Endothelial cell of umbilical vein (primary cell): Measurements from ENCODE around the gene ITPR1. TPM values are rescaled to one million over a fixed set of nuclear protein-coding genes. Genes with fewer than 3 reads are reported as not detected.

Experiments used
- BruUV-seq: library from RNA; stranded (reverse); fragments of 400-500 nt; replicated peaks from 2 replicates; lab custom pipeline; 2021; lab: Mats Ljungman, UMichigan
- CTCF ChIA-PET: fragments of 300-600, 350-600 bp; sonication (Branson Sonifier 250); formaldehyde crosslinking; loops from one replicate; lab custom pipeline; 2021; ENCODE audit warnings: antibody characterized with exemption, inconsistent platforms; lab: Charles Lee
- POLR2A ChIA-PET: fragments of 300-600, 350-600 bp; sonication (Branson Sonifier 250); formaldehyde crosslinking; loops from one replicate; lab custom pipeline; 2021; ENCODE audit warnings: antibody characterized with exemption, inconsistent platforms; lab: Charles Lee
- DNase-seq: peaks from one replicate; pipeline ENCODE4 v3.0.0-alpha.2; 2011; ENCODE audit warnings: low read depth, low spot score
- FAIRE-seq: peaks from 2 replicates; lab custom pipeline; 2011; peaks lifted over from hg19 to GRCh38; lab: Jason Lieb, UNC
- H2AFZ ChIP-seq: 2 replicates; pipeline ENCODE4 v1.6.0; 2012; ENCODE audit warnings: low read depth, low read length, control low read depth, inconsistent platforms
- H3K27ac ChIP-seq: 2 replicates; pipeline ENCODE4 v1.5.1; 2011; ENCODE audit warnings: low read depth, mild to moderate bottlenecking, control low read depth, low read length, moderate library complexity; ENCODE audit not compliant: insufficient read depth
- H3K27me3 ChIP-seq, 2 experiments: 2 replicates each; pipeline versions ENCODE4 v1.6.0 to v1.6.1; 2011; ENCODE audit warnings: low read length in 2 of 2, mixed read lengths in 1 of 2; ENCODE audit not compliant: control insufficient read depth in 2 of 2, insufficient read depth in 2 of 2
- H3K36me3 ChIP-seq, 2 experiments: 2 replicates in 1 of 2; 3 replicates in 1 of 2; pipeline ENCODE4 v1.5.1; 2011; ENCODE audit warnings: low read length in 2 of 2, mild to moderate bottlenecking in 1 of 2, moderate library complexity in 1 of 2; ENCODE audit not compliant: control insufficient read depth in 2 of 2, insufficient read depth in 2 of 2; ENCODE audit errors: extremely low read depth in 1 of 2
- H3K4me1 ChIP-seq: 3 replicates; pipeline ENCODE4 v1.5.1; 2011; ENCODE audit warnings: mild to moderate bottlenecking, low read length; ENCODE audit not compliant: control insufficient read depth, insufficient read depth; ENCODE audit errors: extremely low read depth
- H3K4me2 ChIP-seq: 2 replicates; pipeline ENCODE4 v1.6.1; 2011; ENCODE audit warnings: low read length, control low read depth, mixed read lengths; ENCODE audit not compliant: insufficient read depth
- H3K4me3 ChIP-seq, 3 experiments: fragments of 200-600 bp in 1 of 3; sonication (generic), shearing (Covaris generic) in 1 of 3; replicated peaks in 1 of 3; 2 replicates each; pipeline ENCODE4 v1.5.1; 2011 to 2016; ENCODE audit warnings: control low read depth in 3 of 3, low read length in 3 of 3, mild to moderate bottlenecking in 2 of 3, inconsistent platforms in 1 of 3, low read depth in 1 of 3, moderate library complexity in 1 of 3; ENCODE audit not compliant: insufficient read depth in 1 of 3
- H3K79me2 ChIP-seq: 2 replicates; pipeline ENCODE4 v1.6.0; 2012; ENCODE audit warnings: low read length, inconsistent platforms; ENCODE audit not compliant: control insufficient read depth, insufficient read depth
- H3K9ac ChIP-seq: replicated peaks from 2 replicates; pipeline ENCODE3; 2011; ENCODE audit warnings: low read length, control low read depth; ENCODE audit not compliant: insufficient read depth; ENCODE audit errors: extremely low read depth
- H3K9me1 ChIP-seq: replicated peaks from 3 replicates; pipeline ENCODE4 v1.6.0; 2011; ENCODE audit warnings: mild to moderate bottlenecking, low read length; ENCODE audit not compliant: control insufficient read depth, insufficient read depth; ENCODE audit errors: extremely low read depth
- H3K9me3 ChIP-seq: replicated peaks from 2 replicates; pipeline ENCODE4 v1.5.1; 2012; ENCODE audit warnings: low read length, inconsistent platforms; ENCODE audit not compliant: control insufficient read depth, insufficient read depth
- H4K20me1 ChIP-seq: replicated peaks from 2 replicates; pipeline ENCODE3; 2011; ENCODE audit warnings: mild to moderate bottlenecking, low read length; ENCODE audit not compliant: control insufficient read depth, insufficient read depth; ENCODE audit errors: extremely low read depth
- CTCF ChIP-seq, 2 donors: IDR thresholded peaks; 1 replicate in 1 of 2; 2 replicates in 1 of 2; pipeline ENCODE4 v1.5.1; 2011; ENCODE audit warnings: low read length in 2 of 2, mild to moderate bottlenecking in 2 of 2, moderate library complexity in 2 of 2, control low read depth in 1 of 2, inconsistent platforms in 1 of 2, low read depth in 1 of 2; ENCODE audit not compliant: insufficient read depth in 1 of 2; ENCODE audit errors: extremely low read depth in 1 of 2
- EZH2 ChIP-seq: IDR thresholded peaks from 2 replicates; pipeline ENCODE4 v1.6.1; 2012; ENCODE audit warnings: borderline replicate concordance, low read depth, mild to moderate bottlenecking, moderate library complexity, low read length, inconsistent platforms; ENCODE audit not compliant: severe bottlenecking
- FOS ChIP-seq: IDR thresholded peaks from 2 replicates; pipeline ENCODE4 v1.6.1; 2011; ENCODE audit warnings: mild to moderate bottlenecking, low read length, moderate library complexity, borderline replicate concordance; ENCODE audit not compliant: insufficient read depth
- GATA2 ChIP-seq: IDR thresholded peaks from 2 replicates; pipeline ENCODE4 v1.7.0; 2011; ENCODE audit warnings: low read depth, mild to moderate bottlenecking, moderate library complexity, mixed read lengths, low read length; ENCODE audit not compliant: insufficient read length, insufficient read depth
- JUN ChIP-seq: IDR thresholded peaks from 2 replicates; pipeline ENCODE4 v1.6.1; 2011; ENCODE audit warnings: borderline replicate concordance, low read depth; ENCODE audit not compliant: insufficient read length, insufficient read depth
- MAX ChIP-seq: IDR thresholded peaks from 2 replicates; pipeline ENCODE4 v1.6.1; 2011; ENCODE audit not compliant: insufficient read depth, insufficient read length
- MYC ChIP-seq: IDR thresholded peaks from one replicate; pipeline ENCODE4 v1.6.1; 2011; ENCODE audit warnings: mild to moderate bottlenecking, low read depth, low read length
- POLR2A ChIP-seq: IDR thresholded peaks from 2 replicates; pipeline ENCODE4 v1.6.1; 2012; ENCODE audit warnings: low read depth, mild to moderate bottlenecking, control low read depth, low read length
- POLR2AphosphoS5 ChIP-seq: IDR thresholded peaks from 2 replicates; pipeline ENCODE4 v1.6.1; 2012; ENCODE audit warnings: low read depth, mild to moderate bottlenecking, control low read depth, low read length, moderate library complexity; ENCODE audit not compliant: insufficient read depth
- dilution Hi-C: fragments of 300-500 bp; cut with MboI; formaldehyde crosslinking; loops from one replicate; pipeline ENCODE4 v1.15.0; 2019; ENCODE audit warnings: low sequenced_read_pairs; ENCODE audit not compliant: extremely low pct_ligation_motif_present
- intact Hi-C: fragments of 100-400 bp; cut with micrococcal nuclease; formaldehyde crosslinking; loops from one replicate; pipeline ENCODE4 v1.10.0; 2022
- polyA plus RNA-seq, 4 experiments: library from polyadenylated mRNA; depleted of rRNA in 3 of 4; stranded (reverse) in 3 of 4; unstranded in 1 of 4; fragments of >200 nt; gene quantifications; 2 replicates each; pipeline versions ENCODE4 v1.2.1 to v1.2.3, GENCODE V29; 2011 to 2012; ENCODE audit warnings: missing spikeins in 1 of 4
- total RNA-seq: library from RNA; stranded (reverse); gene quantifications from 2 replicates; pipeline ENCODE4 v1.2.3, GENCODE V29; 2021

Gene ITPR1
- total and polyA plus RNA-seq, 2 donors (not counting 3 experiments of a cell fraction or from before 2014, with no cell fraction given), result 5.1 to 16.1 TPM

- no peak overlapping the region for H3K4me3 ChIP-seq
- no peaks in the 10 kb centered on the region for H3K9me3 ChIP-seq
- no peak overlapping the region for H3K27ac ChIP-seq
- dilution Hi-C loops (no loop called here), intact Hi-C loops (no loop called here)
- H3K4me1 ChIP-seq, result peaks cover 7% of the 10 kb centered on the region
- H3K79me2 ChIP-seq, result no peaks in the 10 kb centered on the region
- CTCF ChIA-PET, result no interaction called here
- no peak for FAIRE-seq
- H3K27me3 ChIP-seq, result no peaks in the 10 kb centered on the region
- no peak overlapping the region for H2AFZ ChIP-seq
- no peaks in the 10 kb centered on the region for H4K20me1 ChIP-seq
- no TSS peak for BruUV-seq
- DNase-seq, result no peak
- H3K9me1 ChIP-seq, result no peaks in the 10 kb centered on the region
- H3K4me2 ChIP-seq, result no peak overlapping the region
- POLR2A ChIA-PET, result no interaction called here
- H3K36me3 ChIP-seq, result no peaks in the 10 kb centered on the region
- TF ChIP-seq JUN (no peak), CTCF (IDR thresholded peaks at IDR 0.05; ENCODE audit: extremely low read depth in 1 of 2, insufficient read depth in 1 of 2, low read depth in 1 of 2, low read length in 2 of 2) (no peak), MYC (no peak)
- no peak overlapping the region for H3K9ac ChIP-seq
These were observed 32.5 kb downstream of the ITPR1 start for GRCh38 chr3:4525560-4526223.

- H3K4me2 ChIP-seq, result no peak overlapping the region
- BruUV-seq, result no TSS peak
- ChIA-PET CTCF (interaction anchor here (1.2 to 1.5 kb wide), 2 partner anchors 8 to 35 kb away, joined by 4 read pairs; partner anchors contain the start of gene ITPR1), POLR2A (no interaction called here)
- TF ChIP-seq JUN (no peak), MAX (no peak), CTCF (IDR thresholded peaks at IDR 0.05; ENCODE audit: extremely low read depth in 1 of 2, insufficient read depth in 1 of 2, low read depth in 1 of 2, low read length in 2 of 2) (no peak), POLR2AphosphoS5 (no peak), FOS (no peak), EZH2 (no peak), POLR2A (no peak), MYC (no peak), GATA2 (no peak)
- dilution Hi-C loops (no loop called here), intact Hi-C loops (no loop called here)
- no peak overlapping the region for H3K9ac ChIP-seq
- H2AFZ ChIP-seq, result no peak overlapping the region
- H3K79me2 ChIP-seq, result no peaks in the 10 kb centered on the region
- no peaks in the 10 kb centered on the region for H3K27me3 ChIP-seq
- FAIRE-seq (no peak), DNase-seq (no peak)
- no peaks in the 10 kb centered on the region for H4K20me1 ChIP-seq
- H3K4me1 ChIP-seq, result peaks cover 12% of the 10 kb centered on the region
- no peak overlapping the region for H3K27ac ChIP-seq
- H3K36me3 ChIP-seq, result no peaks in the 10 kb centered on the region
- no peaks in the 10 kb centered on the region for H3K9me1 ChIP-seq
- H3K4me3 ChIP-seq, result no peak overlapping the region
- H3K9me3 ChIP-seq, result no peaks in the 10 kb centered on the region
These were observed 35.2 kb downstream of the ITPR1 start for GRCh38 chr3:4528320-4528719.
